Raji (cell line): ENCODE data around the gene PTPRN2.

Source experiments
- POLR2A ChIP-seq: IDR thresholded peaks from 2 replicates; pipeline ENCODE4 v1.6.1; 2011; ENCODE audit warnings: low read depth, low read length, control low read depth; ENCODE audit not compliant: insufficient read depth

The PTPRN2 gene

GRCh38 chr7:157548691-157549303, 1038.8 kb downstream of the PTPRN2 start:
- no peak for TF ChIP-seq POLR2A

- TF ChIP-seq POLR2A = no peak
Observed at GRCh38 chr7:157547611-157548010, 1040.0 kb downstream of the PTPRN2 start.

GRCh38 chr7:157547102-157547501, 1040.5 kb downstream of the PTPRN2 start:
- no peak for TF ChIP-seq POLR2A

- TF ChIP-seq POLR2A = no peak
Observed at GRCh38 chr7:157545681-157546060, 1042.0 kb downstream of the PTPRN2 start.

- no peak for TF ChIP-seq POLR2A
Observed at GRCh38 chr7:157544980-157545680, 1042.5 kb downstream of the PTPRN2 start.

- no peak for TF ChIP-seq POLR2A
Observed at GRCh38 chr7:157544226-157544625, 1043.4 kb downstream of the PTPRN2 start.

- no peak for TF ChIP-seq POLR2A
Observed at GRCh38 chr7:157543791-157544190, 1043.8 kb downstream of the PTPRN2 start.

- TF ChIP-seq POLR2A = no peak
Observed at GRCh38 chr7:157543276-157543675, 1044.3 kb downstream of the PTPRN2 start.

GRCh38 chr7:157542068-157543021, 1045.3 kb downstream of the PTPRN2 start:
- no peak for TF ChIP-seq POLR2A

- TF ChIP-seq POLR2A = no peak
Observed at GRCh38 chr7:157541295-157542067, 1046.1 kb downstream of the PTPRN2 start.

GRCh38 chr7:157540606-157541294, 1046.9 kb downstream of the PTPRN2 start:
- TF ChIP-seq POLR2A = no peak

- TF ChIP-seq POLR2A = no peak
Observed at GRCh38 chr7:157540020-157540419, 1047.6 kb downstream of the PTPRN2 start.

GRCh38 chr7:157539521-157539920, 1048.1 kb downstream of the PTPRN2 start:
- TF ChIP-seq POLR2A = no peak

- no peak for TF ChIP-seq POLR2A
Observed at GRCh38 chr7:157538735-157539134, 1048.9 kb downstream of the PTPRN2 start.
